PC-9 (cell line): ENCODE results near the gene ILF2. TPM values are rescaled to one million over a fixed set of nuclear protein-coding genes. Genes with fewer than 3 reads are reported as not detected.

Experiments
- BruUV-seq: library from RNA; stranded (reverse); fragments of 400-500 nt; replicated peaks from 2 replicates; lab custom pipeline; 2021; lab: Mats Ljungman, UMichigan
- CTCF ChIA-PET: fragments of 300-600 bp; sonication (Branson Sonifier 250); formaldehyde crosslinking; loops from one replicate; lab custom pipeline; 2022; ENCODE audit warnings: antibody characterized with exemption; lab: Charles Lee
- POLR2A ChIA-PET: fragments of 300-600 bp; sonication (Branson Sonifier 250); formaldehyde crosslinking; loops from one replicate; lab custom pipeline; 2022; ENCODE audit warnings: antibody characterized with exemption; ENCODE audit not compliant: unreplicated experiment; lab: Charles Lee
- DNase-seq, 2 experiments: peaks; one replicate each; pipeline versions ENCODE4 v3.0.0 to v3.0.0-alpha.2; 2015 to 2022; ENCODE audit warnings: mixed read lengths in 1 of 2
- H2AFZ ChIP-seq: fragments of 200-600 bp; sonication (generic); 2 replicates; pipeline ENCODE4 v1.8.1; 2017; ENCODE audit warnings: antibody characterized with exemption
- H3F3A ChIP-seq: fragments of 200-600 bp; sonication (generic); 2 replicates; pipeline ENCODE4 v1.8.1; 2017; ENCODE audit warnings: antibody characterized with exemption, mild to moderate bottlenecking, low read depth; ENCODE audit not compliant: insufficient read depth
- H3K27ac ChIP-seq: fragments of 200-600 bp; sonication (generic); 2 replicates; pipeline ENCODE4 v1.6.1; 2016; ENCODE audit warnings: mixed run types
- H3K27me3 ChIP-seq: fragments of 200-600 bp; sonication (generic); 2 replicates; pipeline ENCODE4 v1.6.1; 2016; ENCODE audit warnings: low read depth, mixed run types; ENCODE audit not compliant: insufficient read depth
- H3K36me3 ChIP-seq: fragments of 200-600 bp; sonication (generic); 2 replicates; pipeline ENCODE4 v1.6.1; 2016; ENCODE audit warnings: low read depth, mixed run types
- H3K4me1 ChIP-seq: fragments of 200-600 bp; sonication (generic); replicated peaks from 2 replicates; pipeline ENCODE4 v1.6.1; 2016; ENCODE audit warnings: mixed run types; ENCODE audit not compliant: insufficient read depth
- H3K4me2 ChIP-seq: fragments of 200-600 bp; sonication (generic); 2 replicates; pipeline ENCODE4 v1.6.1; 2017; ENCODE audit warnings: mixed run types
- H3K4me3 ChIP-seq: fragments of 200-600 bp; sonication (generic); 2 replicates; pipeline ENCODE4 v1.6.1; 2016; ENCODE audit warnings: mixed run types
- H3K79me2 ChIP-seq: fragments of 200-600 bp; sonication (generic); 2 replicates; pipeline ENCODE4 v1.6.1; 2017; ENCODE audit warnings: low read depth, mixed run types
- H3K9me2 ChIP-seq: fragments of 200-600 bp; sonication (generic); 2 replicates; pipeline ENCODE4 v1.8.1; 2017; ENCODE audit warnings: mild to moderate bottlenecking; ENCODE audit not compliant: insufficient read depth
- H3K9me3 ChIP-seq: fragments of 200-600 bp; sonication (generic); 2 replicates; pipeline ENCODE4 v1.8.1; 2016; ENCODE audit warnings: low read depth; ENCODE audit not compliant: insufficient read depth
- H4K20me1 ChIP-seq: fragments of 200-600 bp; sonication (generic); 2 replicates; pipeline ENCODE4 v1.8.1; 2017; ENCODE audit not compliant: insufficient read depth
- CTCF ChIP-seq: fragments of 200-600 bp; sonication (generic); conservative IDR thresholded peaks from 2 replicates; pipeline ENCODE4 v1.6.1; 2017; ENCODE audit warnings: mixed run types, antibody characterized with exemption, mild to moderate bottlenecking, moderate library complexity
- EZH2 ChIP-seq: fragments of 200-600 bp; sonication (generic); IDR thresholded peaks from 2 replicates; pipeline ENCODE4 v1.8.0; 2017; ENCODE audit warnings: antibody characterized with exemption, low read depth
- intact Hi-C: fragments of 100-400 bp; cut with micrococcal nuclease; formaldehyde crosslinking; loops from one replicate; pipeline ENCODE4 v1.10.0; 2022; ENCODE audit not compliant: unreplicated experiment
- total RNA-seq: library from RNA; stranded (reverse); gene quantifications from 2 replicates; pipeline ENCODE4 v1.2.3, GENCODE V29; 2021

ILF2 gene
- total RNA-seq, 1 experiment from 2014 or later, result 145 TPM

- no peak for TF ChIP-seq EZH2
- no peak for TF ChIP-seq CTCF
Observed at GRCh38 chr1:153698923-153699714, 28.3 kb upstream of the ILF2 start.

GRCh38 chr1:153698020-153698922 is 27.5 kb upstream of the ILF2 start:
- Histone ChIP-seq H3K9me3 (no peaks in the 10 kb centered on the region), H3K27ac (no peak overlapping the region), H3K27me3 (no peaks in the 10 kb centered on the region), H3K36me3 (no peaks in the 10 kb centered on the region), H3K4me3 (no peak overlapping the region), H3K79me2 (no peaks in the 10 kb centered on the region), H2AFZ (no peak overlapping the region; the same call in 1 of the 2 replicates), H3F3A (peaks cover 16% of the 10 kb centered on the region; the same call in 1 of the 2 replicates), H3K9me2 (no peaks in the 10 kb centered on the region), H3K4me1 (peaks cover 27% of the 10 kb centered on the region), H4K20me1 (no peaks in the 10 kb centered on the region), H3K4me2 (peak overlapping the region; percentile 50; the same call in 1 of the 2 replicates)
- no TSS peak for BruUV-seq
- POLR2A ChIA-PET, result interaction anchor here (0.6 to 0.7 kb wide), 4 partner anchors 76 to 1274 kb away, joined by 3 to 12 read pairs (median 4); no protein-coding TSS in a partner anchor
- CTCF ChIA-PET, result no interaction called here
- no peak for DNase-seq
- intact Hi-C loops, result no loop called here
- TF ChIP-seq EZH2, result no peak
- TF ChIP-seq CTCF, result no peak

More at GRCh38 chr1:153698923-153699714, 28.3 kb upstream of the ILF2 start:
- CTCF ChIA-PET, result no interaction called here
- no peaks in the 10 kb centered on the region for H3K9me3 ChIP-seq
- H3K4me1 ChIP-seq, result peaks cover 24% of the 10 kb centered on the region
- no peak overlapping the region for H3K4me3 ChIP-seq
- H3F3A ChIP-seq, result peaks cover 16% of the 10 kb centered on the region; the same call in 1 of the 2 replicates
- BruUV-seq, result no TSS peak
- intact Hi-C loops, result no loop called here
- no peaks in the 10 kb centered on the region for H3K27me3 ChIP-seq
- H3K4me2 ChIP-seq, result no peak overlapping the region
- H4K20me1 ChIP-seq, result no peaks in the 10 kb centered on the region
- no peaks in the 10 kb centered on the region for H3K9me2 ChIP-seq
- H3K27ac ChIP-seq, result no peak overlapping the region
- no peak overlapping the region for H2AFZ ChIP-seq
- no peaks in the 10 kb centered on the region for H3K36me3 ChIP-seq
- no peak for DNase-seq
- POLR2A ChIA-PET, result interaction anchor here (0.6 kb wide), 3 partner anchors 12 to 1274 kb away, joined by 3 to 12 read pairs (median 5); no protein-coding TSS in a partner anchor
- H3K79me2 ChIP-seq, result no peaks in the 10 kb centered on the region
